ENCODE measurements around the gene SMARCD1.

Gene SMARCD1

DNA sequence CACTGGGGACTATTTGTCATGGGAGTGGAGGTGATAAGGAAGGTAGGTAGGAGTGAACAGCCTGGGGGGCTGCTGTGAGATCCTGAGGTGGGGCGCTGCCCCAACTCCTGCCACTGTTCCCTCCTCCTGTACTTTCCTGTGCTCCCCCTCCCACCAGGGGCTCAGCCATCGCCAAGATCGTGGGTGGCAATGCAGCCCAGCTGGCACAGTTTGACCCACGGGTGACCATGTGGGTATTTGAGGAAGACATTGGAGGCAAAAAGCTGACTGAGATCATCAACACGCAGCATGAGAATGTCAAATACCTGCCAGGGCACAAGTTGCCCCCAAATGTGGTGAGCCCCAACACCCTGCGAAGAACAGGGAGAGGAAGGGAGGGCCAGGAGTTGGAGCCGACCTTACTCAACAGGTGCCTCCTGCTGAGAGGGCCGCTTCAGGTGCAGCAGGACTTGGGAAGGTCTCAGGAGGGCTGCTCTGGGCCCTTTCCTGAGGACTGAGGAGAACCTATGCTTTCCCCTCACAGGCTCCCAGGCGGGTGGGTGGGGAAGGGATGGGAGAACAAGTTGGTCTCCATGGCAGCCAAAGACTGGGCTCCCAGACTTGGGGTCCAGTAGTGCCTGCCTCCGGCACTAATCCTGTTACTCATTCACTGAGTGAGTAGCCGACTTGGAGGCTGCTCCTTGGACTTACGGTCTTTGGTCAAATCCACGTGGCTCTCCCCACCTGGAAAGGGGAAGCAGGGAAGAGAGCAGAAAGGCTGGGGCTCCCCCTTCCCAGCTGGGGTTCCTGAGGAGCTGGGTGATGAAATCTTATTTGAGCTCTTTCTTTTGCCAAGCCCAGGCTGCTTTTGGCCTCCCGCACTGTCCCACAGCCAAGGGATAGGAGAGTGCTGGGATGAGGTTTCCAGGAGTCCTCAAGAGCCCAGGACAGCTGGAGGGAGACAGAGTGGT lies 19.6 kb downstream of the SMARCD1 start:
- DNase-seq (ENCODE audit: low read depth in 2 of 2): no peak

DNA sequence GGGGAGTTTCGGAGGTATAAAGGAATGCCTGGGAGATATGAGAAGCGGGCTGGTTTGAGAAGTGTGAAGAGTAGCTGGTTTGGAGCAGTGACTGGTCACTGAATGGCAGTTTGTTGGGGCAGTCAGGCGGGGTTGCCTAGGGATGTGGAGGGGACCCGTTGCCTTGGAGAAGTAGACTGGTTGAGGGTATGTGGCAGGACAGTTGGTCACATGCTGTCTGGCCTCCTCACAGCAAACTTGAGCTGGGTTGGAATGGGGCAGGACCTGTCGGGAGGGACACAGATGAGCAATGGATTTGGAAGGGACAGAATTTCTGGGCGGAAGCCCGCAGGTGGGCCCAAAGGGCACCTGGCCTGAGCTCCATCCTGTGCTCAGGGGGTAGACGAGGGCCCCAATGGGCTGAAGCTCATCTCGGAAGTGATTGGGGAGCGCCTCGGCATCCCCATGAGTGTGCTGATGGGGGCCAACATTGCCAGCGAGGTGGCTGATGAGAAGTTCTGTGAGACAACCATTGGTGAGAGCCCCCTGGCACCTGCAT lies 20.8 kb downstream of the SMARCD1 start:
- no peak for DNase-seq (ENCODE audit: low read depth in 2 of 2)

DNA sequence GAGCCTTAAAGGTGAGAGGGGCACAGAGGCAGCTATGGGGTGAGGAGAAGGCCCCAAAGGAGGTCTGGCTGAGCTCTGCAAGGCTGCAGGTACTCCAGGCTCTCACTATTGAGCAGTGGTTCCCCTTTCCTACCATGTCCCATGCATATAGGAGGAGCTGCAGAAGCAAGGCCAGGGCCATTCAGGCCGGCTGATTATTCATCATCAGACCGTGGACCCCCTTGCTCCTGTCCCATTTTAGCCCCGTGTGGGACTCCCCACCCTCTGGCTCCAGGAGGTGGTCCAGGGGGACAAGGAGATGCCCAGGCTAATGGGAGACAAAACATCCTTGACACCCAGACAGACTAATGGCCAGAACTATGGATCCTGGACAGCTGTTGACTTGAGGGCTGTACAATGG lies 21.8 kb downstream of the SMARCD1 start:
- DNase-seq (ENCODE audit: low read depth in 2 of 2): no peak

DNA sequence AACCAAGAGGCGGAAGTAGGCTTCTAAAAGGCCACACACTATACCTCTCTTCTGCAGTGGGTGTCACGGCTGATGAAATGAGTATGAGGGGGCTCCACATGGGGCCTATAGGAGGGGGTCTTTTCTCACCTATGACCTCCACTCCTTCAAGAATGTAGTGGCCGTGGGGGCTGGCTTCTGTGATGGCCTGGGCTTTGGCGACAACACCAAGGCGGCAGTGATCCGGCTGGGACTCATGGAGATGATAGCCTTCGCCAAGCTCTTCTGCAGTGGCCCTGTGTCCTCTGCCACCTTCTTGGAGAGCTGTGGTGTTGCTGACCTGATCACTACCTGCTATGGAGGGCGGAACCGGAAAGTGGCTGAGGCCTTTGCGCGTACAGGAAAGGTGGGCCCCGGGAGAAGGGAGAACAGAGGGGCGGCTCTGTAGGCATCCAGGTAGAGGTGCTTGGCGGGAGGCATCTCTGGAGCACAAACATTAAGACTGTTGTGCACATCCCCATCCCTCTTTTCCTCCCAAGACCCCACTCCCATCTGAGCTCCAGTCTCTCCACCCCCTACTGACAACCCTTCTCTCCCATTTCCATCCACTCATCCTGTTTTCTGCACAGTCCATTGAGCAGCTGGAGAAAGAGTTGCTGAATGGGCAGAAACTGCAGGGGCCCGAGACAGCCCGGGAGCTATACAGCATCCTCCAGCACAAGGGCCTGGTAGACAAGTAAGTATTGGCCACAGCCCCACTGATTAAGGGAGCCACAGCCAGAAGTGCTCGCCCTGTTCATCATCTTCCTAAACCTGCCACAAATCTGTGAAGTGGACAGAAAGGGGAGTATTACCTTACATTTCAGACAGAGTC lies 22.5 kb downstream of the SMARCD1 start:
- no peak for DNase-seq (ENCODE audit: low read depth in 2 of 2)

DNA sequence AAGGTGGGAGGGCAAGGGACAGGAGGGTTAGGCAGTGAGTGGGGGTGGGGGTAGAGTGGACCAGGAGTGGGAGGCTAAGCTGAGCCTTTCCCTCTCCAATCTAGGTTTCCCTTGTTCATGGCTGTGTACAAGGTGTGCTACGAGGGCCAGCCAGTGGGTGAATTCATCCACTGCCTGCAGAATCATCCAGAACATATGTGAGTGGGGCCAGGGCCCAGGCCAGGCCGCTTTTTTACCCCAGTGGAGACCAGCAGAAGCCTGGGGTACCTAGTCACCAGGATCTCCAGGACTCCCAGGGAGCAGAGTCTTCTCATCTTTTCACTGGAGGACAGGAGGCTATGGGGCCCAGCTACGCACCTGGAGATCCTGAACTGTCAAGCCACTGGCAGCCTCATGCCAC lies 24.2 kb downstream of the SMARCD1 start:
- DNase-seq (ENCODE audit: low read depth in 2 of 2): no peak

DNA sequence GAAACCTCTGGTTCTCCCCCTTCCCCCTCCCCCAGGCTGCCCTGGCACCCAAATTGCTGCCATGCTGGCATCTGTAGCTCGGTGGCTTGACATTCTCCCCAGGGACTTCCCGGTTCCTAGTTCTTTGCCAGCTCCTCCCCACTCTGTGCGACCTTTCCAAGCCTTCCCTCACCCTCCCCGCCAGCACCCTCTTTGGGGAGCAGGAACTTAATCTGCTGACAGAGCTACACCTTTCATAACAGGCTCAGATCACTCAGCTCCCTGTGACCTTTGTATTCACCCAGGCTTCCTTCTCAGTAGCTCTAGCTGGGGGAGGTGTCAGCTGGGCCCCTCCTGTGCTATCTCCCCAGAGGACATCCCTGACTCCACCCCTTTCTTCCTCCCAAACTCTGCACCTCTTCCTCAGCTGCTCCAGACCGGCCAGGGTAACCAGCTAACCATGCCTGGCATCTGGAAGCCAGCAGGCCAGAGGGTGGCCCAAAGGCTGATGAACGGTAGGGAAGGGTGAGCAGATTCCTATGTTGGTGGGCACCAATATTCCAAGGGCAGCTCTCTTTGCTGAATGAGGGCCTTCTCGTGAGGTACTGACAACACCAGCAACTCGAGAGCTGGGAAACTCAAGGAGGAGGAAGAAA lies 25.1 kb downstream of the SMARCD1 start:
- DNase-seq (ENCODE audit: low read depth in 2 of 2): no peak

DNA sequence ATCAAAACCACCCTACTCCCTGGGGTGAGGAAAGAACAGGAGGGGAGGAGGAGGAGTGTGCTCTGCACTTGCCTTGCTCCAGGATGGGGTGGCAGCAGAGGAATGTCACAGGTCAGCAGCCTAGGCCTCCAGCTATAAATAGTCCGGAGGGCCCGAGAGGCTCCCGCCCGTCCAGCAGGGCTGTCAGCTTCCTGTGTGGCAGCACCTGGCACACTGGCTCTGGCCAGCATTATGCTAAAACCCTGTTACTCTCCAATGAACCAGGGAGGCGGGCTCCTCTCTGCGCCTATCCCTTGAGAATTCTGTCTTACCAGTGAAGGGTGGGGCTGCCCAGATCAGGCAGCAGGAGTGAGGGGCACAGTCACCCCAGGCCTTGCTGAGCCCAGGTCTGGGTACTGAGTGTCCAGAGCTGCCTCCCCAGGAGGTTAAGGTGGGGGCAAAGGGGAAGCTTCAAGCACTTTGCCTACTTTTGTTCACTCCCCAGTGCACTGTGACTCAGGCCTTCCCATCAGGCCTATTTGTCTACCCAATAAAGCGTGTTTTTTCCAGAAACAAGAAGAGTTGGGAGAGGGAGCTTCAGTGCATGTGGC lies 25.7 kb downstream of the SMARCD1 start:
- DNase-seq (ENCODE audit: low read depth in 2 of 2): no peak

DNA sequence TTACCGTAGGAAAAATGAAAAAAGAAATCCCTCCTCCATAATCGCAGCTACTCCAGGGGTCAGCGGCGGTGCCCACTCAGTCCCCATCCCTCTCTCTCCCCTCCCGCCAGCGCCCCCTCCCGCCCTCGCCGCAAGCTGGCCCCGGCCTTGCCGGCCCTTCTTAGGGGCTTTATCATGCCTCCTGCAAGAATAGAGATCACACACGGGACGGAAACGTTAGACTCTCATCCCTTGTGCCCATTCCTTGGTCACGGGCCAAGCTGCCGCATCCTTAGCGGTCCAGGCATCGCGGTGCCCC lies 26.2 kb downstream of the SMARCD1 start:
- no peak for DNase-seq (ENCODE audit: low read depth in 2 of 2)

DNA sequence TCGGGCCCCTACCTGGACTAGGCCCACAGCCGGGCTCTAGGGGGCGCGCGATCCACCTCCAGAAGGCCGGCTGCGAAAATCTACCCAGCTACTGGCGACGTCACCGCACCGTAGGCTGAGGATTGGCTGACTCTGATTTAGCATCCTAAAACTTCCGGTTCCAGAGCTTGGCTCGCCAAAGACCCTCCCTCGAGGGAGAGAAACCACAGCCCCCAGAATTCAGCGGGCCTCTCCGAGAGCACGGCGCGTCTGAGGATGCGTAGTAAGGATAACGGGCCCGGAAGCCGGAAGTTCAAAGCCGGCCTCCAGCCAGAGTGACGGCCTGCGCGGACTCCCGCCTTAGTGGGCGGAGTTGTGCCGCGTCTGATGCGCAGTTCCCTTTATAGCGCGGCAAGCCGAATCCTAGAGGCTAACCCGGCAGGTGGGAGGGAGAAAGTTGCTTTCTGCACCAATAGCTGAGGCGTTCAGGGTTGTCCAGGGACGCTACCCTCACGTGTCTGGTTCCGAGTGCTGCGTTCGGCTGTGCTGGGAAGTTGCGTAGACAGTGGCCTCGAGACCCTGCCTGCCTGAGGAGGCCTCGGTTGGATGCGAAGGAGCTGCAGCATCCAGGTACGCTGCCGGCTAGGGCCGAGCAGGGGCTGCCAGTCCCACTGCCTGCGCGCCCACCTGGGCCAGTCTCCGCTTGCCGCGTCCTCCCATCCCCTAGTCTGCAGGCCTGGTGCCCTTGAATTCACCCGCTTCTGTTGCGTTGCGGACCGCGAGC lies 26.7 kb downstream of the SMARCD1 start, which contains the start of gene COX14:
TSS of gene COX14 (plus strand) at position 544 of the 763 bp plus-strand sequence. CDS start 7,808 bp downstream, outside the sequence.
- DNase-seq (ENCODE audit: low read depth in 2 of 2): peak; percentile 97 to 98

DNA sequence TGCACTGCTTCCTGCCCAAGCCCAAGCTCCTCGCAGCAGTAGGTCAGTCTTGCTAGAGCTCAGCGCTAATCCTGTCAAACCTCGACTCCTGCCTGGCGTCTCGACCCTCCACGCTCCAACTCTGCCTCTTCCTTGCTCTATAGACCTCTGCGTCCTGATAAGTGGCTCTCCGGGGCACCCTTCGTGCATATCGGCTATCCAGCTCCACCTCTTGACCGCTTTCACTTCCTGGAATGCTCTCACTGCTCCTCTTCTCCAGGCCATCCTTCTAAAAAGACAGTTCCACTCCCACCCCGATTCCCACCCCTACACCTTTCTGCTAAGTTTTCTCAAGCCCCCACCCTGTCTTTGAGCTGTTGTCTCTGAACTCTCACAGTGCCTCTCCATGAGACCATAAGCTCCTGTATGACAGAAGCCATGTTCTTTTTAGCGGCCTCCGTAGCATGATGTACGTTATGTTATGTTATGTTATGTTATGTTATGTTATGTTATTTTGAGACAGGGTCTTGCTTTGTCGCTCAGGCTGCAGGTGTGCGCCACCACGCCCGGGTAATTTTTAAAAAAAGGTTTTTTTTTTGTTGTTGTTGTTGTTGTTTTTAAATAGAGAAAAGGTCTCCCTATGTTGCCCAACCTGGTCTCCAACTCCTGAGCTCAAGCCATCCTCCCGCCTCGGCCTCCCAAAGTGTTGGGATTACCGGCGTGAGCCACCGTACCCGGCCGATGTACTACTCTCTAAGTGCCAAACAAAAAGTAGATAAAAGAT lies 27.5 kb downstream of the SMARCD1 start:
- no peak for DNase-seq (ENCODE audit: low read depth in 2 of 2)

DNA sequence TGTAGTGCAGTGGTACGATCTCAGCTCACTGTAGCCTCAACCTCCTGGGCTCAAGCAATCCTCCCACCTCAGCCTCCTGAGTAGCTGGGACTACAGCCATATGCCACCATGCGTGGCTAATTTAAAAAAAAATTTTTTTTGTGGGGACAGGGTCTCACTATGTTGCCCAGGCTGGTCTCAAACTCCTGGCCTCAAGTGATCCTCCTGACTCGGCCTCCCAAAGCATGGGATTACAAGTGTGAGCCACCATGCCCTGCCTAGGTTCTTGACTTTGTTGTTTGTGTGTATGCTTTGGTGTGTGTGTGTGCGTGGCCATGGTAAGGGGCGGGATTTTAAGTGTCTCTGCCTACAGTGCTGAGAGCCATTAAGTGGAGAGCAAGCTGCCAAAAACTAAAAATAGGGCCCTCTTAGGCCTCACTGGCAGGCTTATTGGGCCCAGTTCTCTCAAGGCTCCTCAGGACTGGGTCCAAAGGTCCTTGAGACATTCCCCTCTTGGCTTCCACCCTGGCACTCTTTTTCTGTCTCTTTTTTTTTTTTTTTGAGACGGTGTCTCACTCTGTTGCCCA lies 32.0 kb downstream of the SMARCD1 start:
- no peak for DNase-seq (ENCODE audit: low read depth in 2 of 2)

DNA sequence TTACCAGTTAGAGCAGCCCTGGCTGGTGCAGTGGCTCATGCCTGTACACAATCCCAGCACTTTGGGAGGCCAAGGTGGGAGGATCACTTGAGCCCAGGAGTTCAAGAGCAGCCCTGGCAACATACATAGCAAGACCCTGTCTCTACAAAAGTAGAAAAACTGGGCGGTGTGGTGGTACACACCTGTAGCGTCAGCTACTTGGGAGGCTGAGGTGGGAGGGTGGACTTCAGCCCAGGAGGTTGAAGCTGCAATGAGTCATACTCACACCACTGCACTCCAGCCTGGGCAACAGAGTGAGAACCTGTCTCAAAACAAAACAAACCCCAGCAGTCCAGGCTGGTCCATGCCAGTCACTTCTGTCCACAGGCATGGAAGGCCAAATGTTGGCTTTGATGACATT lies 34.2 kb downstream of the SMARCD1 start:
- DNase-seq (ENCODE audit: low read depth in 2 of 2): no peak

DNA sequence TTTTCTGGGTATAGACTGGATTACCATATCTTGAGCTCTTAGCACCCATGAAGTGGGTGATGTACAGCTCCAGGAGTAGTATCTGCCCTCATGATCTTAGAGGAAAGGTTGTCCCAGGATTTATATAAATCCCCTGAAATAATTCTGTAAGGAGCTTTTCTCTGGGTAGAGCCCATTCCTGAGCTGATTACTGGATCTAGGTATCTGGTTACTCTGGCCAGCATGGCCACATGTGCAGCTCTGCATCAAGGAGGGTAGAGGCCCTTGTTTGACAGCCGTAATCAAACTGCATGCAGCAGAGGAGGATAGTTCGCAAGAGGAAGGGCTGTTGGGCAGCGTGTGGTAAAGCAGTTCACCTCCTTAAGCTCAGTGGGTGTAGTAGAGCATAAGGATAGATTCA lies 35.4 kb downstream of the SMARCD1 start:
- no peak for DNase-seq (ENCODE audit: low read depth in 2 of 2)

DNA sequence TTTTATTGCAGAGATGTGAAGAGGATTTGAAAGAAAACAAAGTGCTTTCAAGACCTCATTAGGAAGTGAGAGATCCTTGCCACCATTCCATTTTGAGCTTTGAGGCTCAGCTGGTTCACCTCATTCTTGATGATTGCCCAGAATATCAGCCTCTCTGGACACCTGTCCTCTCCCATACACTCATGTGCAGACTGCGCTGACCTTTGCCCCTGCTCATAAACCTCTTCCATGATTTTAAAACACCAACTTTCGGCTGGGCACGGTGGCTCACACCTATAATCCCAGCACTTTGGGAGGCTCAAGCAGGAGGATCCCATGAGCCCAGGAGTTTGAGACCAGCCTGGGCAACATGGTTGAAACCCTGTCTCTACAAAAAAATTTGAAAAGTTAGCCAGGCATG lies 35.8 kb downstream of the SMARCD1 start:
- no peak for DNase-seq (ENCODE audit: low read depth in 2 of 2)

DNA sequence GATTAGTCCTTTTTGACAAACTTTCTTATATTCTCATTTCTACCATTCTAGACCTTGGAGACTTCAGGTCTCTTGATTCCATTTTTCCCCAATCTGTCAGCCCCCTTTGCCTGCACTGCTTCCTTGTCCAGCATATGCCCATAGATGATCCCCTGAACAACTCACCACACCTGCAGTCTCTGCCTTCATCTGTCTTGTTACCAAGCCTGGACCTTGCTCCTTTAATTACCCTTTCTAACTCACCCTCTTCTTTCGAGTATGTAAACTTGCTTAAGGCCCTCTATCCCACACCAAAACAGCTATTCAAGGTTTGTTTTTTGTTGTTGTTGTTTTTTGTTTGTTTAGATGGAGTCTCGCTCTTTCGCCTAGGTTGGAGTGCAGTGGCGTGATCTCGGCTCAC lies 36.5 kb downstream of the SMARCD1 start:
- no peak for DNase-seq (ENCODE audit: low read depth in 2 of 2)

DNA sequence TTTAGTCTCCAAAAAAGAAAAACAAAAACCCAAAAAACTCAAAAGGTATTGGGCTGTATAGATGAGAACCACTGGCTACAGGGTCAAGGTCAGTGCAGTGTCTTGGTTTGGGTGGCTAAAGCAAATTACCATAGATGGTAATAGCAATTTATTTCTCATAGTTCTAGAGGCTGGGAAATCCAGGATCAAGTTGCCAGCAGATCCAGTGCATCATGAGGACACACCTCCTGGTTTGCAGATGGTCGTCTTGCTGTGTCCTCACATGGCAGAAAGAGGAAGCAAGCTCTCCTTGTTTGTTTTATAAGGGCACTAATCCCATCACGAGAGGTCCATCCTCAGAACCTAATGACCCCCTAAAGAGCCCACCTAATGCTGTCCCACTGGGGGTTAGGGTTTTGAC lies 38.1 kb downstream of the SMARCD1 start:
- DNase-seq (ENCODE audit: low read depth in 2 of 2): no peak

DNA sequence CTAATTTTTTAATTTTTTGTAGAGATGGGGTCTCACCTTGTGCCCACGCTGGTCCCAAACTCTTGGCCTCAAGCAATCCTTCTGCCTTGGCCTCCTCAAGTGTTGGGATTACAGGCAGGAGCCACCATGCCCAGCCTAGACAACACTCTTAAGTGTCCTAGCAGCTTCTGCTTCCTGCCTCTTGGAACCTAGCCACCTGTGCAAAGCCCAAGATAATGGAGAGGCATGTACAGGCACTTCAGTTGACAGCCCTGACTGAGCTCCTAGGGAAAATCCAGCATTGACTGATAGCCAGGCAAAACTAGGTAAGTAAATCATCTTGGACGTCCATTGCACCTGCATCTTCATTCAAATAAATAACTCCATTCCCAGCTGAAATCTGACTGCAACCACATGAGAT lies 42.4 kb downstream of the SMARCD1 start:
- DNase-seq (ENCODE audit: low read depth in 2 of 2): no peak

DNA sequence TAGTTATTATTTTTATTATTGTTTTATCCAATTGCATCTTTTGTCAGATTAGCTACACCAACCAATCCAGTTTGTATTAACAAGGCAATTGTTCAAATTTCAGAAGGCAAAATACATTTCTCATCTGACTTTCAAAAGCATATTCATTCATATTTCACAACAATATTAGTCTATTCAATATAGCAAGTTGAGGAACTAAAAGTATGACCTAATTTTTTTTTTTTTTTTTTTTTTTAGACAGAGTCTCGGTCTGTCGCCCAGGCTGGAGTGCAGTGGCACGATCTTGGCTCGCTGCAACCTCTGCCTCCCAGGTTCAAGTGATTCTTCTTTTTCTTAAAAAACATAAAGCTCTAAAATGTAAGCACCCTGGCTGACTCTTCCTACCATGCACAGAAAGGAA lies 44.1 kb downstream of the SMARCD1 start:
- DNase-seq (ENCODE audit: low read depth in 2 of 2): no peak

DNA sequence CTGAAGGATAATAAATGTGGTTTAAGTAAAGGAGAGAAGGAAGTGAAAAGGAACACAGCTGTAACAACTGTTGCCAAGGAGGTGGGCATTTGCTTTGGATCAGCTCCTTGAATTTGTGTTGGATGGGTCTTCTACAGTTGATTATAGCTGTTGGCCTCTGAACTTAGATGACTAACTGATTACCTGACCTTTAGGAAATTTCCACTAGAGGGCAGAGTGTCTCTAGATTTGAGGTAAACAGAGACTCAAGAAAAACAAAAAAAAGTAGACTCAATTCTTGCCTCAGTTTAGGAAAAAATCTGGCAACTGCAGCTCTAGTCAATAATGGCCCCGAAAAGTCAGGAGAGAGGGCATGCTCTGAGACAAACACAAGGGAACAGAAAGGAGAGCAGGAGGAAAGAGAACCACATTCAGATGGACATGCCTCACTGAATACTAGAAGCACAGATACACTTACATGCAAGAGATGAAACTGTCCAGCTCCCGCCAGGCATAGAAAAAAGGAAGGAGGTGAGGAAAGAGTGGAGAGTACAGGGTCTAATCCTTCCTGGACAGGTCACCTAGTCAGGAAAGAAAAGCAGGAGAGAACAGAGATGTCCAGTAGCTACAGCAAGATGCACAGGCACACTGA lies 47.5 kb downstream of the SMARCD1 start:
- no peak for DNase-seq (ENCODE audit: low read depth in 2 of 2)
